Progenitor cell of endocrine pancreas (in vitro differentiated cells): ENCODE data around the gene LHX8. TPM values are rescaled to one million over a fixed set of nuclear protein-coding genes. Genes with fewer than 3 reads are reported as not detected.

ENCODE experiments used
- DNase-seq: peaks from one replicate; pipeline ENCODE4 v3.0.0; 2021; ENCODE audit warnings: low spot score; ENCODE audit not compliant: unreplicated experiment
- H3K27ac Mint-ChIP-seq: 2 replicates; pipeline ENCODE4 v1.8.0; 2021; ENCODE audit warnings: mild to moderate bottlenecking, moderate library complexity, mixed read lengths
- H3K27me3 Mint-ChIP-seq: 2 replicates; pipeline ENCODE4 v1.8.0; 2021; ENCODE audit warnings: mixed read lengths
- H3K36me3 Mint-ChIP-seq: 2 replicates; pipeline ENCODE4 v1.8.0; 2022; ENCODE audit warnings: mixed read lengths; ENCODE audit not compliant: insufficient read depth
- H3K4me1 Mint-ChIP-seq: 2 replicates; pipeline ENCODE4 v1.8.0; 2021; ENCODE audit warnings: low read depth, mixed read lengths
- H3K4me3 Mint-ChIP-seq: 2 replicates; pipeline ENCODE4 v1.8.0; 2021; ENCODE audit warnings: low read depth, mild to moderate bottlenecking, moderate library complexity, mixed read lengths
- H3K9me3 Mint-ChIP-seq: 2 replicates; pipeline ENCODE4 v1.8.0; 2021; ENCODE audit warnings: low read depth, mixed read lengths
- CTCF ChIP-seq: fragments of 200-600 bp; sonication (generic); IDR thresholded peaks from one replicate; pipeline ENCODE4 v1.5.0; 2021; ENCODE audit warnings: antibody characterized with exemption, mild to moderate bottlenecking; ENCODE audit not compliant: unreplicated experiment
- total RNA-seq: library from RNA; stranded (reverse); gene quantifications from 2 replicates; pipeline ENCODE4 v1.2.1, GENCODE V29; 2021

The LHX8 gene
- total RNA-seq, 1 donor from 2014 or later = not detected

- Mint-ChIP-seq H3K4me1 (no peaks in the 10 kb centered on the region), H3K36me3 (peaks cover 1% of the 10 kb centered on the region), H3K27me3 (peaks cover 50% of the 10 kb centered on the region), H3K4me3 (no peak overlapping the region), H3K27ac (no peak overlapping the region), H3K9me3 (peaks cover 2% of the 10 kb centered on the region)
- no peak for TF ChIP-seq CTCF
- DNase-seq = no peak
These were observed 8.9 kb upstream of the LHX8 start for GRCh38 chr1:75125161-75125726.

- peaks cover 1% of the 10 kb centered on the region for H3K4me1 Mint-ChIP-seq
- no peak overlapping the region for H3K4me3 Mint-ChIP-seq
- H3K36me3 Mint-ChIP-seq = peaks cover 1% of the 10 kb centered on the region
- TF ChIP-seq CTCF = no peak
- no peak for DNase-seq
- no peak overlapping the region for H3K27ac Mint-ChIP-seq
- peaks cover 62% of the 10 kb centered on the region for H3K27me3 Mint-ChIP-seq
- H3K9me3 Mint-ChIP-seq = peaks cover 2% of the 10 kb centered on the region
These were observed 7.5 kb upstream of the LHX8 start for GRCh38 chr1:75126611-75127101.

- H3K9me3 Mint-ChIP-seq = peaks cover 2% of the 10 kb centered on the region
- TF ChIP-seq CTCF = no peak
- H3K36me3 Mint-ChIP-seq = peaks cover 1% of the 10 kb centered on the region
- H3K4me1 Mint-ChIP-seq = peaks cover 2% of the 10 kb centered on the region
- peaks cover 76% of the 10 kb centered on the region for H3K27me3 Mint-ChIP-seq
- no peak overlapping the region for H3K27ac Mint-ChIP-seq
- no peak overlapping the region for H3K4me3 Mint-ChIP-seq
- DNase-seq = no peak
These were observed 6.1 kb upstream of the LHX8 start for GRCh38 chr1:75127916-75128717.

GRCh38 chr1:75129660-75129982 lies 4.6 kb upstream of the LHX8 start:
- H3K9me3 Mint-ChIP-seq = peaks cover 2% of the 10 kb centered on the region
- H3K36me3 Mint-ChIP-seq = peaks cover 1% of the 10 kb centered on the region
- H3K27me3 Mint-ChIP-seq = peaks cover 91% of the 10 kb centered on the region
- no peak overlapping the region for H3K4me3 Mint-ChIP-seq
- no peak for TF ChIP-seq CTCF
- peaks cover 10% of the 10 kb centered on the region for H3K4me1 Mint-ChIP-seq
- H3K27ac Mint-ChIP-seq = no peak overlapping the region
- no peak for DNase-seq

- H3K4me3 Mint-ChIP-seq = no peak overlapping the region
- DNase-seq = no peak
- peaks cover 94% of the 10 kb centered on the region for H3K27me3 Mint-ChIP-seq
- H3K4me1 Mint-ChIP-seq = peaks cover 16% of the 10 kb centered on the region
- H3K27ac Mint-ChIP-seq = no peak overlapping the region
- H3K36me3 Mint-ChIP-seq = peaks cover 1% of the 10 kb centered on the region
- TF ChIP-seq CTCF = no peak
- H3K9me3 Mint-ChIP-seq = no peaks in the 10 kb centered on the region
These were observed 4.0 kb upstream of the LHX8 start for GRCh38 chr1:75129983-75130789.
